Parathyroid adenoma (tissue), 2 donors: ENCODE measurements around the gene MTERF4.

Source experiments
- H2AFZ ChIP-seq: fragments of 300-600 bp; sonication (generic); one replicate; pipeline ENCODE4 v1.7.0; 2017; ENCODE audit warnings: antibody characterized with exemption, mild to moderate bottlenecking
- H3K27ac ChIP-seq: fragments of 300-600 bp; sonication (generic); one replicate; pipeline ENCODE4 v1.7.0; 2017
- H3K27me3 ChIP-seq: fragments of 300-600 bp; sonication (generic); one replicate; pipeline ENCODE4 v1.7.0; 2017; ENCODE audit warnings: low read length; ENCODE audit not compliant: control insufficient read depth, insufficient read depth
- H3K36me3 ChIP-seq: fragments of 300-600 bp; sonication (generic); one replicate; pipeline ENCODE4 v1.7.0; 2017; ENCODE audit warnings: low read length; ENCODE audit not compliant: control insufficient read depth, insufficient read depth
- H3K4me1 ChIP-seq: fragments of 300-600 bp; sonication (generic); one replicate; pipeline ENCODE4 v1.7.0; 2017; ENCODE audit warnings: control low read depth
- H3K4me2 ChIP-seq: fragments of 300-600 bp; sonication (generic); one replicate; pipeline ENCODE4 v1.7.0; 2017; ENCODE audit warnings: low read length
- H3K4me3 ChIP-seq: fragments of 300-600 bp; sonication (generic); one replicate; pipeline ENCODE4 v1.7.0; 2017; ENCODE audit warnings: low read depth, low read length
- H3K79me2 ChIP-seq: fragments of 300-600 bp; sonication (generic); one replicate; pipeline ENCODE4 v1.7.0; 2017; ENCODE audit warnings: control low read depth
- H3K9ac ChIP-seq: fragments of 300-600 bp; sonication (generic); one replicate; pipeline ENCODE4 v1.7.0; 2017; ENCODE audit warnings: mild to moderate bottlenecking
- H3K9me3 ChIP-seq: fragments of 300-600 bp; sonication (generic); one replicate; pipeline ENCODE4 v1.7.0; 2017; ENCODE audit warnings: low read length; ENCODE audit not compliant: control insufficient read depth
- CTCF ChIP-seq: fragments of 300-600 bp; sonication (generic); IDR thresholded peaks from one replicate; pipeline ENCODE4 v1.7.0; 2017; ENCODE audit warnings: antibody characterized with exemption, mild to moderate bottlenecking
- donor health status: primary hyperparathyroidism.

The MTERF4 gene

GRCh38 chr2:241074065-241074818 is 27.8 kb downstream of the MTERF4 start:
- no peak overlapping the region for H3K27ac ChIP-seq
- no peaks in the 10 kb centered on the region for H3K9me3 ChIP-seq
- H3K36me3 ChIP-seq, result no peaks in the 10 kb centered on the region
- H3K27me3 ChIP-seq, result no peaks in the 10 kb centered on the region
- no peaks in the 10 kb centered on the region for H3K79me2 ChIP-seq
- H3K4me1 ChIP-seq, result no peaks in the 10 kb centered on the region
- no peak overlapping the region for H3K9ac ChIP-seq
- no peak overlapping the region for H2AFZ ChIP-seq
- H3K4me2 ChIP-seq, result no peak overlapping the region
- TF ChIP-seq CTCF, result no peak
- no peak overlapping the region for H3K4me3 ChIP-seq

DNA sequence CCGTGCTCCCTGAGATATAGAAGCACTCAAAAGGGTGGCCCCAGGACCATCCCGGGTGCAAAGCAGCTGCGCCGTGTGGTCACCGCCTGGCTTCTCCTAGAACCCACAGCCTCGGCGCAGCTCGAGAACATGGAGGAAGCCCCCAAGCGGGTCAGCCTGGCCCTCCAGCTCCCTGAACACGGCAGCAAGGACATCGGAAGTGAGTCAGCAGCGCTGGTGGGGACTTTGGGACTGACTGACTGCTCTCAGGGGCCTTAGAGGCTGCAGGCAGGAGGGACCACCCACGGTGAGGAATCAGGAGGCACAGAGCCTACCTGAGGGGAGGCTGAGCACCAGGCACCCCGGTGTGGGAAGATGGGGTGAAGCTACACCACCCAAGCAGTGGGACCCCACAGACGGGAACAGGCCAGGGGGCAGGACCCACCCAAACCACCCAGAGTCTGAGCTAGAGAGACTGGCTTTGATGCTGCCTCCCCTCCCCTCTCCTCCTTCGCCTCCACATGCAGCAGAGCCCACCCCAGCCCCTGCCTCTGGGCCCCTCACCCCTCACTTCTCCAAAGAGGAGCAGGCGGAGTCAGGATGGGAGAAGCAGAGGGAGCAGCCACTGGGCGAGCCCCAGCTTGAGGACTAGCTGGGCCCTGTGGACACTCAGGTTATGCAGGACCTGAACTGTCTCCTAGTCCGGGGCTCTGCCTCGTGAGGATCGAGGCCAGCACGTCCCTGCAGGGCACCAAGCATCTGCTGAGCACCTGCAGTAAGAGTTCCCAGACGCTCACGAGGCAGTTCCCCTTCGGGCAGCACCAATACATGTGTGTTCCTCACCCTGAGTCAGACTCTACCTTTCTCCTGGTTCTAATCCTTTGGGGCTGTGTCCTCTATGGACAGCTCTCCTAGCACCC is 28.7 kb downstream of the MTERF4 start:
- Histone ChIP-seq H3K9ac (no peak overlapping the region), H3K79me2 (no peaks in the 10 kb centered on the region), H3K4me1 (no peaks in the 10 kb centered on the region), H3K4me3 (no peak overlapping the region), H3K9me3 (no peaks in the 10 kb centered on the region), H3K27me3 (no peaks in the 10 kb centered on the region), H3K27ac (no peak overlapping the region), H3K4me2 (no peak overlapping the region), H3K36me3 (no peaks in the 10 kb centered on the region), H2AFZ (no peak overlapping the region)
- no peak for TF ChIP-seq CTCF

DNA sequence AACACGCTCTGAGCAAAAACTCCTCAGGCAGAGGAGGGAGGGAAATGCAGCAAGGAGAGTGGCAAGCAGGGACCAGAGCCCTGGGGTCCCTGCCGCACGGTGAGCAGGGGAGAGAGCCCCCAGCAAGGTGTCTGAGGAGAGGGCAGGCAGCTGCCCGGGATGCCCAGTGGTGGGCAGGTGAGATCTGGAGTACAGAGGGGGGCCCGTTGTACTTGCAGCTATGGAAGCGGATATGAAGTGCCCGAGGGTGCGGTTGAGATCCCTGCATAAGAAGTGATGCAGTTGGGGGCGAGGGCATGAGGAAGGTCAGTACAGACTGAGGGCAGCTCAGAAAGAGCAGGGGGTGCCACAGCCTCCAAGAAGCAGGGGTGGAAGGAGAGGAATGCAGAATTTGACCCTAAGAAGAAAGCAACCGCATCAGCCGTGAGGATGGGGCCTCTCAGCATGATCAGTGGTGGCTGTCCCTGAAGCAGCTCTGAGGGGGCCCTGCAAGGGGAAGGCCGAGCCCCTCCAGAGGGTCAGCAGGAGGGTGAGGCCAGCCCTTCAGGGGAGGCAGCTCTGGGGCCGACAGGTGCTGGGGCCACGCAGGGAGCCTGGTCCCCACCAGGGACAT is 29.4 kb downstream of the MTERF4 start:
- no peaks in the 10 kb centered on the region for H3K27me3 ChIP-seq
- H3K9ac ChIP-seq, result no peak overlapping the region
- no peaks in the 10 kb centered on the region for H3K4me1 ChIP-seq
- no peaks in the 10 kb centered on the region for H3K79me2 ChIP-seq
- H2AFZ ChIP-seq, result no peak overlapping the region
- no peak overlapping the region for H3K27ac ChIP-seq
- H3K36me3 ChIP-seq, result no peaks in the 10 kb centered on the region
- no peaks in the 10 kb centered on the region for H3K9me3 ChIP-seq
- no peak overlapping the region for H3K4me2 ChIP-seq
- no peak for TF ChIP-seq CTCF
- no peak overlapping the region for H3K4me3 ChIP-seq

GRCh38 chr2:241072151-241072550 is 29.9 kb downstream of the MTERF4 start:
- Histone ChIP-seq H3K79me2 (no peaks in the 10 kb centered on the region), H3K4me1 (no peaks in the 10 kb centered on the region), H3K9me3 (no peaks in the 10 kb centered on the region), H2AFZ (no peak overlapping the region), H3K27me3 (no peaks in the 10 kb centered on the region), H3K4me3 (no peak overlapping the region), H3K4me2 (no peak overlapping the region), H3K36me3 (no peaks in the 10 kb centered on the region), H3K9ac (no peak overlapping the region), H3K27ac (no peak overlapping the region)
- TF ChIP-seq CTCF, result no peak
